HL-60 (cell line): ENCODE data around the gene CD1D.

Source experiments
- DNase-seq, 2 experiments: peaks; one replicate each; pipeline ENCODE4 v3.0.0-alpha.2; 2010 to 2020; ENCODE audit warnings: low read depth in 1 of 2, low spot score in 1 of 2
- H3K27ac ChIP-seq: fragments of 250-450 bp; sonication (Bioruptor Pico); replicated peaks from 2 replicates; pipeline ENCODE4 v1.5.1; 2020; ENCODE audit warnings: mild to moderate bottlenecking, moderate library complexity
- H3K27me3 ChIP-seq: fragments of 250-450 bp; sonication (Bioruptor Pico); 2 replicates; pipeline ENCODE4 v1.5.1; 2021; ENCODE audit warnings: mild to moderate bottlenecking, moderate library complexity; ENCODE audit not compliant: insufficient read depth, poor library complexity, severe bottlenecking
- H3K4me3 ChIP-seq: replicated peaks from 2 replicates; pipeline ENCODE4 v1.5.1; 2011; ENCODE audit warnings: mild to moderate bottlenecking, control low read depth, low read length; ENCODE audit not compliant: insufficient read depth
- GABPA ChIP-seq: IDR thresholded peaks from 2 replicates; pipeline ENCODE4 v1.6.1; 2012; ENCODE audit warnings: low read depth
- POLR2AphosphoS5 ChIP-seq: IDR thresholded peaks from 2 replicates; pipeline ENCODE4 v1.6.1; 2012; ENCODE audit warnings: low read depth
- SPI1 ChIP-seq: IDR thresholded peaks from 2 replicates; pipeline ENCODE4 v1.6.1; 2012; ENCODE audit warnings: low read depth, mild to moderate bottlenecking, borderline replicate concordance
- TF ChIP-seq, protein P1 (sequence below): IDR thresholded peaks from 2 replicates; pipeline ENCODE4 v1.6.1; 2012; ENCODE audit warnings: low read depth; ENCODE audit not compliant: insufficient replicate concordance
- TF ChIP-seq, protein P2 (sequence below): IDR thresholded peaks from one replicate; pipeline ENCODE4 v1.5.1; 2011; ENCODE audit warnings: low read length, control low read depth, inconsistent platforms; ENCODE audit not compliant: insufficient read depth

Gene CD1D

DNA sequence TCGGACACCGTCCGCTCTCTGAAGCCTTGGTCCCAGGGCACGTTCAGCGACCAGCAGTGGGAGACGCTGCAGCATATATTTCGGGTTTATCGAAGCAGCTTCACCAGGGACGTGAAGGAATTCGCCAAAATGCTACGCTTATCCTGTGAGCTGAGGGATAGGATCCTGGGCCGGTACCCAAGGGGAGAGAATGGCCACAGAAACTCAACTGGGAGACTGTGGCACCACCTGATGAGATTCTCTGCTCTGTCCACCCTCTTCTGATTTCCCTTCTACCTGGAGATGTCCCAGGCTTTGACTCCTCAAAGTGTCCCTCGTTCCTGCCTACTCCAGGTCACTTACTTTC, 855 bp downstream of the CD1D start:
- H3K27ac ChIP-seq, result no peak overlapping the region
- peak overlapping the region; percentile 69 for H3K4me3 ChIP-seq
- H3K27me3 ChIP-seq, result no peaks in the 10 kb centered on the region
- TF ChIP-seq SPI1 (no peak), POLR2AphosphoS5 (no peak)
- TF ChIP-seq, protein P1, sequence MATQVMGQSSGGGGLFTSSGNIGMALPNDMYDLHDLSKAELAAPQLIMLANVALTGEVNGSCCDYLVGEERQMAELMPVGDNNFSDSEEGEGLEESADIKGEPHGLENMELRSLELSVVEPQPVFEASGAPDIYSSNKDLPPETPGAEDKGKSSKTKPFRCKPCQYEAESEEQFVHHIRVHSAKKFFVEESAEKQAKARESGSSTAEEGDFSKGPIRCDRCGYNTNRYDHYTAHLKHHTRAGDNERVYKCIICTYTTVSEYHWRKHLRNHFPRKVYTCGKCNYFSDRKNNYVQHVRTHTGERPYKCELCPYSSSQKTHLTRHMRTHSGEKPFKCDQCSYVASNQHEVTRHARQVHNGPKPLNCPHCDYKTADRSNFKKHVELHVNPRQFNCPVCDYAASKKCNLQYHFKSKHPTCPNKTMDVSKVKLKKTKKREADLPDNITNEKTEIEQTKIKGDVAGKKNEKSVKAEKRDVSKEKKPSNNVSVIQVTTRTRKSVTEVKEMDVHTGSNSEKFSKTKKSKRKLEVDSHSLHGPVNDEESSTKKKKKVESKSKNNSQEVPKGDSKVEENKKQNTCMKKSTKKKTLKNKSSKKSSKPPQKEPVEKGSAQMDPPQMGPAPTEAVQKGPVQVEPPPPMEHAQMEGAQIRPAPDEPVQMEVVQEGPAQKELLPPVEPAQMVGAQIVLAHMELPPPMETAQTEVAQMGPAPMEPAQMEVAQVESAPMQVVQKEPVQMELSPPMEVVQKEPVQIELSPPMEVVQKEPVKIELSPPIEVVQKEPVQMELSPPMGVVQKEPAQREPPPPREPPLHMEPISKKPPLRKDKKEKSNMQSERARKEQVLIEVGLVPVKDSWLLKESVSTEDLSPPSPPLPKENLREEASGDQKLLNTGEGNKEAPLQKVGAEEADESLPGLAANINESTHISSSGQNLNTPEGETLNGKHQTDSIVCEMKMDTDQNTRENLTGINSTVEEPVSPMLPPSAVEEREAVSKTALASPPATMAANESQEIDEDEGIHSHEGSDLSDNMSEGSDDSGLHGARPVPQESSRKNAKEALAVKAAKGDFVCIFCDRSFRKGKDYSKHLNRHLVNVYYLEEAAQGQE, result no peak
- no peak for DNase-seq

DNA sequence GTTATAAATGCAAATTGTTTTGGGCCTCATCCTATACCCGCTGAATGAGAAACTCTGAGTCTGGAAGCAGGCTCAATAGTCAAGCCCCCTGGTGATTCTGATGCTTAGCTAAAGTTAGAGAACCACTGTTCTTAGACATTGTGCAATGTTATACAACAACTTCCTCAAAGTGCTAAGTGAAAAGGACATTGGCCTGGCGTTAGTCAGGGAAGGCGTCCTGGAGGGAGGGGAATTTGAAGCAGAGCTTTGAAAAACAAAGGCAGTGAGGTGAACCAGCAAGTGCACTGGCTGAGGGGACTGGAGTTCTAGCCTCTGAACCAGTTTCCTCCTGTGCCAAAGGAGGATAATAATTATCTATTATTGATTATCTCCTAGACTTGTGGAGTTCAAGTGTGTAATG, 5.1 kb downstream of the CD1D start:
- no peak overlapping the region for H3K27ac ChIP-seq
- TF ChIP-seq POLR2AphosphoS5, result no peak
- peak; percentile 32; the same call in 1 of the 2 replicates for TF ChIP-seq SPI1
- DNase-seq, result peak in 1 of 2 experiments; percentile 55
- no peaks in the 10 kb centered on the region for H3K27me3 ChIP-seq
- no peak overlapping the region for H3K4me3 ChIP-seq

DNA sequence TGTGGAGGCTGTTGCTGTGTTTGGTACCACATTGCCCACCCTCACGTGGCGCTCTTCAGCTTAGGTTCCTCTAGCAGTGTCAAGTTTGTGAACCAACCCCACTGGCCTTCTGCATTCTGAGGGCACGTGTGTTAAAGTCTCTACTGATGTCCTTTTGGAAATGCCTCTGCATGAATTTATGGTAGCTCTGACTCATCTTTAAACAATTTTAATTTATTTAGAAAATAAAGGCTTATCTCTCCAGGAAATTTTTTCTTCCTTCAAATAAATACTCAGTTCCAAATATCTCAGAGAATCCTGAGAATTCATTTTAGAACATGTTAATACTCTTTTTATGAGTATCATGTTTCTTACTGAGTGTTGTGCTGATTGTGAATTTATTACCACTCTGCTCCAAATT, 5.5 kb downstream of the CD1D start:
- H3K4me3 ChIP-seq, result no peak overlapping the region
- no peak for DNase-seq
- H3K27me3 ChIP-seq, result no peaks in the 10 kb centered on the region
- no peak overlapping the region for H3K27ac ChIP-seq
- TF ChIP-seq, protein P2, sequence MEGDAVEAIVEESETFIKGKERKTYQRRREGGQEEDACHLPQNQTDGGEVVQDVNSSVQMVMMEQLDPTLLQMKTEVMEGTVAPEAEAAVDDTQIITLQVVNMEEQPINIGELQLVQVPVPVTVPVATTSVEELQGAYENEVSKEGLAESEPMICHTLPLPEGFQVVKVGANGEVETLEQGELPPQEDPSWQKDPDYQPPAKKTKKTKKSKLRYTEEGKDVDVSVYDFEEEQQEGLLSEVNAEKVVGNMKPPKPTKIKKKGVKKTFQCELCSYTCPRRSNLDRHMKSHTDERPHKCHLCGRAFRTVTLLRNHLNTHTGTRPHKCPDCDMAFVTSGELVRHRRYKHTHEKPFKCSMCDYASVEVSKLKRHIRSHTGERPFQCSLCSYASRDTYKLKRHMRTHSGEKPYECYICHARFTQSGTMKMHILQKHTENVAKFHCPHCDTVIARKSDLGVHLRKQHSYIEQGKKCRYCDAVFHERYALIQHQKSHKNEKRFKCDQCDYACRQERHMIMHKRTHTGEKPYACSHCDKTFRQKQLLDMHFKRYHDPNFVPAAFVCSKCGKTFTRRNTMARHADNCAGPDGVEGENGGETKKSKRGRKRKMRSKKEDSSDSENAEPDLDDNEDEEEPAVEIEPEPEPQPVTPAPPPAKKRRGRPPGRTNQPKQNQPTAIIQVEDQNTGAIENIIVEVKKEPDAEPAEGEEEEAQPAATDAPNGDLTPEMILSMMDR, result no peak
- TF ChIP-seq POLR2AphosphoS5, result no peak
- no peak for TF ChIP-seq GABPA
- TF ChIP-seq, protein P1, result no peak
- no peak for TF ChIP-seq SPI1

DNA sequence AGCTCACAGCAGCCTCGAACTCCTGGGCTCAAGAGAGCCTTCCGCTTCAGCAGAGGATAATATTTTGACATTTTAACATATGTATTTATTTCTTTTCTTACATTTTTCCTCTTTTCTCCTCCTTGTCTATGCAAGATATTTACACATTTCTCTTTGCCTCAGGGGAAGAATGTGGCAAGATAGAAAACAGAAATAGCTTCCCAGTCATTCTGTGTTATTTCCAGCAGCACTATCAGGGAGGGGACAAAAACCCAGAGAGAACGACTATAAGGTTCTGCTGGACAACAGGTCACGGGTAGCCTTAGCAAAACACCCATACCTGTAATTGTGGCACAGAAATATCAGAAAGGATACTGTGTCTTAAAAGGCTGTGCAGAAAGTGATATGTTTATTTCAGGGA, 7.9 kb downstream of the CD1D start:
- Histone ChIP-seq H3K27ac (no peak overlapping the region), H3K4me3 (no peak overlapping the region), H3K27me3 (no peaks in the 10 kb centered on the region)
- DNase-seq, result no peak
- no peak for TF ChIP-seq GABPA

DNA sequence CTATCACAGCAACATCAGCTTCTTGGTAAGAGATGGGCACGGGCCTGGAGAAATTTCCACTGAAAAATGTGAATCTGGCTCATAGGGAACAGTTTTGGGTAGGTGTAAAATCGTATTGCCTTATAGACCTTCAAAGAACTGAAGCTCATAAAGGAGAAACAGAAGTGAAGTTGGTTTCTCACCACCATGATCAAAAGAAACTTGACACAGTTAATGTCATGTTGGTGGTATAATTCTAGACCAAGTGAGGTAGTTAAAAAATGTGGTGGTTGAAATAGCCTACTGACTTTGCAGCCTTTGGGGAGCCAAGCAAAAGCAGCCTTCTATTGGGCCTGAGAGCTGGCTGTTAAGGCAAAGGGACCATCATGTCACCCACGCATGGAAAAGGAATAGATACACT, 8.9 kb downstream of the CD1D start:
- Histone ChIP-seq H3K4me3 (no peak overlapping the region), H3K27ac (no peak overlapping the region), H3K27me3 (no peaks in the 10 kb centered on the region)
- TF ChIP-seq GABPA, result no peak
- TF ChIP-seq, protein P1, result no peak
- no peak for TF ChIP-seq SPI1
- TF ChIP-seq, protein P2, result no peak
- TF ChIP-seq POLR2AphosphoS5, result no peak
- DNase-seq, result no peak
